Esophagus mucosa (tissue), 1 donor: ENCODE results near the gene MAST4. TPM values are rescaled to one million over a fixed set of nuclear protein-coding genes. Genes with fewer than 3 reads are reported as not detected.
"Not testable (repeated sequence)": the region's sequence is repeated elsewhere in the genome, so short reads cannot be mapped to it uniquely, and the experiment has no call there.

Source experiments
- ATAC-seq: fragments of 200-7000 bp; cut with Tn5 transposase; one replicate; pipeline ENCODE4 v1.9.1; 2020
- total RNA-seq: library from RNA; stranded (reverse); gene quantifications from one replicate; pipeline ENCODE4 v1.2.4, GENCODE V29; 2023
- donor health status: DM: yes; HTN: yes; CAD: no.

Gene MAST4
- total RNA-seq, 1 donor from 2014 or later = 106 TPM

DNA sequence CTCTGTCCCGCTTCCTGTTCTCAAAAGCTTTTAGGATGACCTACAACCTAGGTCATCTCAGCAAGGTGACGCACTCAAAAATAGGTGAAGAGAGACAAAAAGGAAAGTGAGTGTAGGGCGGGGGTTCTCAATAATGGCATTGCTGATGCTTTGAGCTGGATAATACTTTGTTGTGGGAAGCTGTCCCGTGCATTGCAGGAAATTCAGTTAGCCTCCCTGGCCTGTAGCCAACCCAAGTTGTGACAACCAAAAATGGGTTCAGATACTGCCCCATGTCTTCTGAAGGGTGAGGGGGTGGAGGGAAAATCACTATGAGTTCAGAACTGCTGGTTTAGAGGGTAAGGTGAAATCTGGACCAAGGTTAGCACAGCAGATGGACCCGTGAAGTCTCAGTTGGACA is 151.4 kb downstream of the MAST4 start:
- ATAC-seq = no peak

DNA sequence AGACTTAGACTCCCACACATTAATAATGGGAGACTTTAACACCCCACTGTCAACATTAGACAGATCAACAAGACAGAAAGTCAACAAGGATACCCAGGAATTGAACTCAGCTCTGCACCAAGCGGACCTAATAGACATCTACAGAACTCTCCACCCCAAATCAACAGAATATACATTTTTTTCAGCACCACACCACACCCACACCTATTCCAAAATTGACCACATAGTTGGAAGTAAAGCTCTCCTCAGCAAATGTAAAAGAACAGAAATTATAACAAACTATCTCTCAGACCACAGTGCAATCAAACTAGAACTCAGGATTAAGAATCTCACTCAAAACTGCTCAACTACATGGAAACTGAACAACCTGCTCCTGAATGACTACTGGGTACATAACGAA is 156.5 kb downstream of the MAST4 start:
- not testable (repeated sequence) for ATAC-seq

DNA sequence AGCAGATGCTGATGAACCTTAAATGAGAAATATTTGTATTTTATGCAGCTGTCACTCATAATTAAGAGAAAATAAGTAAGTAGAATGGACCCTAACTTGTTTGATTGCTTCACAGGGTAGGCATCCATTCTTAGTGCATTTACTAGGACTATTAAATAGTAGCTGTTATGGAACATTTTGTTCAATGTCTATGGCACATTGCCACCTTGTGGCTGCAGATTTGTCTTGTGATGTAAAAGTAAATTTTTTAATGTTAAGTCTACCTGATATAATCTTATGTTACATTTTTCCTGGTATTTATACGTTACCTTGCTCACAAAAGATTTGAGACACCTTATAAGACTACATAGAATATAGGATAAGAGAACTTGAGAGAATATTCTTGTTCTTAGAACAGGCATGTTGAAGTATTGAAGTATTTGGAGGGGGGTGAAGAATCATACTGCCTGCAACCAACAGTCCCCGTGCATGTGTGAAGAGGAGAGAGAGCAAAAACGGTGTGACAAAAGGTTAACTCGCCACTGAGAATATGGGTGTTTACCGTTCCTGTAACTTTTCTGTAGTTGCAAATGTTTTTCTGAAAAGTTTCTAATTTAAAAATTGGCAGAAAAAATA is 161.1 kb downstream of the MAST4 start:
- peak; percentile 57 for ATAC-seq

DNA sequence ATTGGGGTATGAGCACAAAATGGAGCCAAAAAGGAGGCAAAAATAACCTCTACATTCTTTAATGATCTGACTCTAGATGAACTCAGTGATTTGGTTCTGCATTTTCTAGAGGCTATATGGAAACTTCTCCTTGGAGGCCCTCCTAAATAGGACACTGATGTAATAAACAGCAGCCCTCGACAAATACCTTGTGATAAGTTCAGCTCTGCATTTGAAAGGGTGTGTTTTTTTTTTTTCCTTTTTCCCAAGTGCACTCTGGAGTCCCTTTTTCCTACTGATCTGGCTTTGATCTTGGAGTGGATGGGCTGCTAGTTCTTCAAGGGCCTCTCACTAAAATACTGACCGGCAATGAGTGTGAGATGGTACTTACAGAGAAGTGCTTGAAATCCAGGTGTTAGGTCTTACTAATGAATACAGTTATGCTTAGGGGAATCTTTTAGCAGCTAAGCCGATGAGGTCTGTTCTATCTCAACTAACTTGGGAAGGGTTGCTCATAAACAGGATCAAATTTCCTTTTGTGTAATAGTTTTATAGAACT is 161.7 kb downstream of the MAST4 start:
- ATAC-seq = no peak

DNA sequence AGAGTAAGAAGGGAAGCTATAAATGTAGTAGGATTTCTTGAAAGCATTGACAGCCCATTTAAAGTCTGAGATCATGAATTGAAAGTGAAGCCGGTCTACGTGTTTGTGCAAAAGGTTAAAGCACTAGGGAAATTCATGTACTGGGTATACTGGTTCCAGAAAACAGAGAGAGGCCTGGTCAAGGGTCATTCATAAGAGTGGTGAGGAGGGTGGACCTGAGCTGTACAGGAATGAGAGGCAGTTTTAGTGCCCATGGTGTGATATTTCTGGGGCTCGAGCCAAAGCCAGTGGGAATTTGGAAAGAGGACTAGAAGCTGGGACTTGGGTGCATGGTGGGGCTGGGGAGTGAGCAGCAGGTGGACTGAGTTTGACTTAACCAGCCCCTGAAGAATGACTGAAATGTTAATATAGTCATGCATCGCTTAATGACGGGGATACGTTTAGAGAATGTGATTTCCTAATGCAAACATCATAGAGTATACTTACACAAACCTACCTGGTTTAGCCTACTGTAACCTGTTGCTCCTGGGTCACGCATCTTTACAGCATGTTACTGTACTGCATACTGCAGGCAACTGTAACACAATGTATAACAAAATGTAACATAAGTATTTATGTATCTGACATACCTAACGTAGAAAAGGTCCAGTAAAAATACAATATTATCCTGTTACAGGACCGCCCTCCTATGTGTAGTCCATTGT is 173.0 kb downstream of the MAST4 start:
- ATAC-seq = no peak

DNA sequence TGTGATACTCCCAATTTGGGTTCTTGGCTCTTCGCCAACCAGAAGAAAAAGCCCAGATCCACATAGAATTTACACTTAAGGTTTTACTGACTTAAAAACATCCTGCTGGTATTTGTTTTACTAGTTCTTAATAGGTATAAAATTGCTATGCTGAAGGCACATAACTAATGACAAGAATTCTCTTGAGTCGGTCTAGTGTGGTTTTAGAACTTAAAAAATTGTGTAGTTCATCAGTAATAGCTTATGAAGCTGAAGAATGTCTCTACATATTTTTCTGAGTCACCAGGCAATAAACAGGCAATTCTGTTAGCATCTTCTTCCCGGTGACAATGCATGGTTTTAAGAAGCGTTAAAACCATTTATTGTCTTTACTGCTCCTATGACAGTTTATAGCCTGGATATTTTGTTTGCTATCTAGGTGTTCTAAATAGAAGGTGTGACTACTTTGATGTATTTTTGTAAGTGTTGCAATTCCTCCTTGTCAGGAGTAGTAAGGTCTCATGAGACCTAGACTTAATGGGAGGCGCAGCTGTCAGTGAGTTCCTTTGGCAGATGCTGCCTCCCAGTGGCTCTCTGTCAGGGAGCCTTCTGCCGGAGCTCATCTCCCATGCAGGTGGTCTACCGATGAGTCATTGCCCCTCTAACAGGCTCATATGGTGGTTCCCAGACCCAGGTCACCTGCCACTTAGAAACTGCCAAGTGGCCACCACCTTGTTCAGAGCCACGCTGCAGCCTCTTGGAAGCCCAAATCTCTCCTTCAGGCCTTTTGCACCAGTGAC is 173.8 kb downstream of the MAST4 start:
- no peak for ATAC-seq

DNA sequence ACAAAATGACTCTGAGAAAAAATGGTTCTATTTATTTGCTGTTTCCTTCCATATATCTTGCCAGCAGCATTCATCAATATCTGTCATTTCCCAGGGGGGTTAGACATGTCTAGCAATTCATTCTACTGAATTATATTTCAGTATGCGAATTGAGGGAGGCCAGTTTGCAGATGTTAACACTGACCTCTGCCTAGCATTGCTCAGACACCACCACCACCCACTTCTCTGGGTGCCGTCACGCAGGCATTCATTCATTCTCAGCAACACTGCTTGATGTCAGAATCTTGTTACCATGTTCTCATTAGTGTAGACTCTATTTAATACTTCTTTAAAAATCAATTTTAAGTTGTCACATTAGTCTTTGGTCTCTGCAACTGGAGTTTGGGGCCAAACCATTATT is 181.7 kb downstream of the MAST4 start:
- no peak for ATAC-seq

DNA sequence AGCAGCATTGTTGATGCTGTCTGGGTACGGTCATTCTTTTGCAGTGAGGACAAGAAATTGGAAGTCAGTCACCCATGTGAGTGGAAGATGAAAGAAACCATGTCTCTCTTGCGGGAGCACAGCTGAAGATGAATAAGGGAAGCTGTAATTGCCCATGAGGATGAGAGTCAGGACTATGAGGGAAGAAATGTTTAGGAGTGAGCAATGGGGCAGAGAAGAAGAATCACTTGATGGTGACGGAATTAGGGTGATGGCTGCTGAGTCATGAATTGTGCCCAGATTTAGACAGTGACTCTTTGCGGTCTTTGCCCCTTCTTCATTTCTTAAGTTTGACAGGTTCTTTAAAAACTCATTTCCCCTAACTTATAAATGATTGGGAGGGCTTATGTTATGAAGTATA is 183.3 kb downstream of the MAST4 start:
- ATAC-seq = no peak

DNA sequence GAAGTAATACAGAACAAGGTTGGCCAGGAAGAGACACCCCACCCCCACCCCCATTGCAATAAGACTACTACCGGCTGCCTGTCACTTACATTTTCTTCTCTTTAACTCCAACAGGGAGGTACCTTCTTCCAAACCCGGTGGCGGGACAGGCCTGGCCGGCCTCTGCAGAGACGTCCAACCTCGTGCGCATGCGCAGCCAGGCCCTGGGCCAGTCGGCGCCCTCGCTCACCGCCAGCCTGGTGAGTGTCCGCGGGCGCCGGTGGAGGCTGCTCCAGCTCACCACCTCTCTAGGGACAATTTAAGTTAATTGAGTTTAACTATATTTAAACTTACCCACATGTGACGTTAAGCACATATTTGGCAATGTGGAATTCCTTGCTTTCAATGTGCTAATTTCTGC is 192.4 kb downstream of the MAST4 start:
- no peak for ATAC-seq

DNA sequence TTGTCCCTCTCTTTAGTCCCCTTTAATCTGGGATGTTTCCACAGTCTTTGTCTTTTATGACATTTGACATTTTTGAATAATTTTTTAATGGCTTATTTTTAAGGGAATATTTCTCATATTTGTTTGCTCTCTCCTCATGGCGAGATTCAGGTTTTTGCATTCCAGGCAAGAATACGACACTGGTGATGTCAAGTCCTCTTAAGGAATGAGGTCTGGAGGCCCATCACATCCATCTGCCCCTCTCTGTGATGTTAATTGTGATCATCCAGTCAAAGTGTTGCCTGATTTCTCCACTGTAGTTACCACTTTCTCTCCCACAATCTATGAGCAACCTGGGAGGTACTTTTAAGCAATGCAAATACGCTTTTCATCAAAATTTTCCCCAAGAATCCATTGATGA is 193.2 kb downstream of the MAST4 start:
- no peak for ATAC-seq

DNA sequence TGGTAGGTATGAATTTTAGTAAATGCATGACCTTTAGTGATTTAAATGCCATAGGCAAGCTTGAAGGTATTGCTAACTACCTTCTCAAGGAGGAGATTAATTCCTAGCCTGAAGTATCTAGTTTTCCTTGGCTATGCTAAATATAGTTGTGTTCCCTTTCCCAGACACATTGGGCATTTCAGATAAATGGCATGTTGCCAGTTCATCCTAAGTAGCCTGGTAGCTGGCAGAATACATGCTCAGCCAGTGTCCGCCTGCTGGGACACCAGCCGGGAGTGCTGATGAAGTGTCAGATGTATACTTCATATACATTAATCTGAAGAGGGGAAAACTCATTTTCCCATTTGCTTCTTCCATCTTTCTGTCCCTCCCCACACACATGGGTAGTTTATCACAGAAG is 196.9 kb downstream of the MAST4 start:
- no peak for ATAC-seq

DNA sequence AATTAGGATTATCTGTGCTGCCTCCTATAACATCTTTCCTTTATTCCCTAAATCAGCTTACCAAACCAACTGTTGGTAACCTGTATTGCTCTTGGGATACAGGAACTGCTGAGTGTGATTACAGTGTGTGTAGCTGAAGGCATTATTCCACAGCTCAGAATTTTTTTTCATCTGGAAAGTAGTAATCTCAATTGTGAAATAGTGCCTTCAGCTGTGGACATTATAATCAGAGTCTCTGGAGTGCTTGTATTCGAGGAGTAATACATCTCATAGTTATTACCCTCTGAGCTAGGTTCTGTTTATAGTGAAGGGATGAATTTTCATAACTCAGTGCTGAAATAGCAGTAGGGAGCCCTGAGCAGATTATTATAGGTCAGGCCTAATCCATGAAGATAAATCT is 199.5 kb downstream of the MAST4 start:
- no peak for ATAC-seq

DNA sequence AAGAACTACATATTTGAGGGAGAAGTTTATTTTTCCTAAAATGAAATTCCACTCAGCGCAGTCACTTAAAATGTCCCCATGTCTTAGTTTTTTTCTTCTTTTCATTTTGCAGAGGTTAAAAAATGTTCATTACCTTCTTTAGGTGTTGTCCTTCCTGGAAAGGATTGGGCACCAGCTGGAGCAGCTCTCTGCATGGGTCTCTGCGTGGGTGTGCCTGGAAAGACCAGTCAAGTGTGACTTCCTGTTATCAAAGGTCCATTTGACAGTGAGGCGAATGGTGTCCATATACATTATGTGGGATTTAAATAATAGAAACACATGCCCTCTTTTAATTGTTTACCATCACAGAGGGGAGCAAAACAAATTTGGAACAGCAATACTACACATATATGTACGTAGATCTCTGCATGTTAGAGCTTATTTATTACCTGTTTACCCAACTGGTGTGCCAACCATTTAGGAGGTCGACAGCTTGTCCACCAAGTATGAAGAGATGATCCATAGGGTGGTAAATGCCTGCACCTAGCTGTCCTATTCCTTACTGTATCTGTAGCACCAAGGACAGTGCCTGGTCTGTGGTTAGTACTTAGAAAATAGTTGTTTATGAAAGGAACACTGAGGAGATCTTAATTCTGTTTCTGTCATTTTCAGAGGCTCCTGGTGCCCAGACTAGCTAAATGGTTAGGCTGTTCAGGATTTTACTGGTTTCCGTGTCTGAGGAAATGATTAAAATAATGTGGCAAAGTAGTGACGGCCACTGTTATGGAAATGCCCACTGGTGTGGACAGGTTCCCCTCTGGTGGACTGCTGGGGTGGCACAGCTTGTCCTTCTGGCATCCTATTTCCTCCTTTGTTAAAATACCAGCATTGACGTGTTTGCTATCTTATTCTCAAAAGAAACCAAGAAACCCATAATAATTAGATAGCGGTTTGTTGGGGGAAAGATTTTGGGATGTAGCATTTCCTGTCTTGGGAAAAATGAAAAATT is 200.4 kb downstream of the MAST4 start:
- no peak for ATAC-seq

DNA sequence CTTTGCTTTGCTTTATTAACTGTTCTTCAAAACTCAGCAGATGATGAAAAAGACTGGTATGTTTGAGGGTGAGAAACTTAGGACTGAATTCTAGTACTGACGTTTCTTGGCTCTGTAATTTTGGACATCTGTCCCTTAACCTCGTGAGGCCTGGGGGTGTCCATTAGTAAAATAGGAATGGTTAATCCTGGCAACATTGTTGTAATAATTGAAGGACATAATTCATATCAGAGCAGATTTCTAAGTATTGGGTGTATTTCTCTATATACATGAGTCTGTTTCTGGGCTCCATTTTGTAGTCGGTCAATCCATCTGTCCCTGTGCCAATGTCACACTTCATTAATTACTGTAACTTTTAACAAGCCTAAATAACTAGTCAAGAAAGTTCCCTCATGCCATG is 206.7 kb downstream of the MAST4 start:
- no peak for ATAC-seq

DNA sequence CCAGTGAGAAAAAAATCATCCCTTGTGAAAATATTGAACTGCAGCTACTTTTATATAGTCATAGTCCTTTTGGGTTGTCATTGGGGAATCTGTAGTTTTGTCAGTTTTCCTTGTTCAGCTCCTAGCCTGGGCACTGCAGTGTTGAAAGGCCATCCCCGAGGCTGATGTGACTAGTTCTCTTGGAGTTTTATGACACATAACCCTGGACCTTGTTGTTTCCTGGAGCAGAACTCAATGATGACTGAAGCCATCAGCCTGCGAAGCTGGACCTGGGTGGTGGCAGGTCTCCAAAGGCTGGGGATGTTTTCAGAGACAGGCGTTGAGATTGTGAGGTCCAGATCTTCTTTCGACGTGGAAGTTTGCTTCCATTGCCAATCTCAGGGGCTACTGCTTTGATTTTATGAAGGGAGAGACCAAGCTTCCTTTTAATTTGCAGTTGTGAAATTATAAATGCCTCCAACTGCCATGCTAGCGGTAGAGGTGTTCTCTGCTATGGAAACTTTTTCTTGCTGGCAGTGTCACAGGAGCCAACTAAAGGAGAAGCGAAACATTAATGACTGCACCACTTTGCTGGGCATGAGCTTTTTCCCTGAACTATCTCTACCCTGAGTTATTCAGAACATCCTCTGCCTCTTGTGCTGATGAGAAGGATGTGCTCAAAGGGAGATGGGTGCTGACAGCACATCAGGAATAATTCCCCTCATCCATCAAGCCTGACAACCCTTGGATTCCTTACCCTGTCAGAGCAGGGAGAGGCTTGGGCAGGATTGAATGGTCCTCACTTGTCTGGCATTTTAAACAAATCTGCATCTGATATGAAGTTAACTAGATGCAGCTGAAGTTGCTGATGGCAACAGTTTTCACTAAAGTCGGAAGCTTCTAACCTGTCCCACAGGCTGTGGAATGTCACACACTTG is 209.6 kb downstream of the MAST4 start:
- ATAC-seq = peak; percentile 27

DNA sequence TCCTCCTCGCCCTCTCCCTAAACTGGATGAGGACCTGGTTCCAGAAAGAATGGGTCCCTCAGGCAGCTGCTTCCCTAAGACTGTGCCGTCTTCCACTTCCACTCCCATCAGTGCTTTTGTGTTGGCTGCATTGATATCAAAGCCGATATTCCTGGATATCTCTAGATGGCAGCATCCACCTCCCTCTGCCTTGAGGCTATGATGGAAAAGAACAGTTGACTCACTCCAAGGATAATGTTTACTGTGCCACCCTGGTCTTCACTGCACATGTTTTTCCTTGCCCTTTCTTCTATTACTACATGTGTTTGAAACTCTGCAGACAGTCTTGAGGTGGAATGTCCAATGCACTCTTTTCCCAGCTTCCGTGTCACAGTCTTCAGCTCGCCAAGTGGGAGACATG is 211.6 kb downstream of the MAST4 start:
- ATAC-seq = peak; percentile 75

DNA sequence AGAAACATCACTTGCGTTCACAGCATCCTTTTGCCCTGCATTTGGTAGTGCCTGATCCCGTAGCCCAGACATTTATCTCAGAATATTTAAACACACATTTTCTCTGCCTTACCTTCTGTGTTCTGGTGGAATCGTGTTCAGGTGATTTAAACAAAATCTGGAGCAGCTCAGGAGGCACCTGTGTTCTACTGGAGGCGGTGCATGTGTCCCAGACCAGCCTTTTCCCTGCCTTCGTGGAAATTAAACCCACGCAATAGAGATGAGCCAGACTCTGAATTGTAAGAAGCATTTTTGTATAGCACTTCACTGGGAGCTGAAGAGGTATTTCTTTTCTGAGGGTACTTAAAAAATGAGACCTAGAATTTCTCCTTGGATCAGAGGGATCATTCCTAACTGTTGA is 212.5 kb downstream of the MAST4 start:
- ATAC-seq = no peak

DNA sequence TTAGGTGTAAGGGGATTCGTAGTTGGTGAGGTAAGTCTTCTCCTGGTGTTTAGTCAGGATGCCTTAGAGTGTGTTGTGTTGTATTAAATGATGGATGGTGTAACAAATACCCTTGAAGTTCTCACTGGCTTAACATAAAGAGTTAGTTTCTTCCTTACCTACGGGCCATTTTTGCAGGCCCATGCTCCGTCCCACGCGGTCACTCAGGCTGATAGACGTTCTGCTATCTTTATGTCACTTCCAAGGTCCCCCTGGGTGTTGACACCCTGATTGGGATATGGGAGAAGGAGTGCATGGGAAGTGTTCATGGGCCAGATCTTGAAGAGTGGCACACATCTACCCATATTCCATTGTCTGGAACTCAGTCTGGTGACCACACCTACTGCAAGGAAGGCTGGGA is 214.0 kb downstream of the MAST4 start:
- no peak for ATAC-seq

DNA sequence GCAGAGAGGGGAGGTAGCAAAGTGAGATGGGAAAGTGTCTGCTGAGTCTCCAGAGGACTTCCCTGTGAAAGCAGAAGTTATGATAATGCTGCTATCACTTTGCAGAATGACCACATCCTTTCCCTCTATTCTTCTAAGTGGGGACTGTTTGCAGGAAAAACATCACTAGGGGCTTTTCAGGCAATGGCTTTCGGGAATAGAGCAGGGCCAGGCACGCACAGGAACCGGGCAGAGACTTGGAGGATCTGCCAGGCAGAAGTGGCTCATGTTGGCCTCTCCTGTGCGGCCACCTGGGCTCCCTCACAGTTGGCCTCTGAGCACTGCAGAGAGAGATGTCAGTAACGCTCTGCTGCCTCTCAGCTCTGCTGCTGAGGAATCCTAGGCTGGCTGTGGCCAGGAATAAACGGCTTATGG is 214.7 kb downstream of the MAST4 start:
- no peak for ATAC-seq

DNA sequence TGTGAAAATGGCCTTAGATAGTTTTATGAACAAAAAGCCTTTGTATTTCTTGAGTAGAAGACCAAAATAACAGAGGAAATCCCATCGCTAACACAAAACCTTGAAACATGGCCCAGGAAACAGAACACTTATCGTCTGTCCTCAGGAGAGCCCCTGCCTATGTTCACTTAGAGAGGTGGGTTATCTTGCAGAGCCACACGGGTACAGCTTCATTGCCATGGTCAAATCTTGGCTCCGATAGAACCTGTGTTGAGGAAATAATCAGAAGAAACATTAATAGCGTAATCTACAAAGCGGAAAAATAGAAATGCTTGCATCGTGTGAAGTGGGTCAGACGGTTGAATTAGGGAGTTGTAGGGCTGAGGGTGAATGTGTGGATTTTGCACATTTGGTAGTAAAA is 216.1 kb downstream of the MAST4 start:
- no peak for ATAC-seq

DNA sequence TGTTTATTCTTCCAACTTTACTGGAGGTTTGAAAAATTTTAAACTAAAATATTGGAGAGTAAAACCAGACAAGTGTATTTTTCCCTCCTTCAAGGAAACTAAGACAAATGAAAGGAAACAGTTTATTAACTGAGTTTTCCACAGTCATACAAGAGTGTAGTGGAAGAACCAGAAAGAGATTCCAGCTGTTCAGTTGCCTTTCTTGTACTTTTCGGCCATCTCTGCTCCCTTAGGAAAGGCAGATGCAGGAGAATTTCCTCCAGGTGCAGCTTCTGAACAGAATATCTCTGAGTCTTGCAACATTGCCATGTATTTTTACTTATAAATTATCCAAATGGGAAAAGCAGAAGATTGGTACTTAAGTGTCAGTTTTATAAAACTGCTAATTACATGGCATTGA is 217.1 kb downstream of the MAST4 start:
- no peak for ATAC-seq
